PC-3 (cell line): ENCODE results near the gene SNCA. TPM values are rescaled to one million over a fixed set of nuclear protein-coding genes. Genes with fewer than 3 reads are reported as not detected.

Experiments
- ATAC-seq: fragments of 200-7000 bp; cut with Tn5 transposase; 2 replicates; pipeline ENCODE4 v1.9.1; 2020; ENCODE audit warnings: mild to moderate bottlenecking, moderate library complexity
- BruUV-seq: library from RNA; stranded (reverse); fragments of 400-500 nt; replicated peaks from 2 replicates; lab custom pipeline; 2021; lab: Mats Ljungman, UMichigan
- CTCF ChIA-PET: fragments of 300-600 bp; sonication (Branson Sonifier 250); formaldehyde crosslinking; loops from one replicate; lab custom pipeline; 2022; ENCODE audit warnings: antibody characterized with exemption; lab: Charles Lee
- POLR2A ChIA-PET: fragments of 300-600 bp; sonication (Branson Sonifier 250); formaldehyde crosslinking; loops from one replicate; lab custom pipeline; 2022; ENCODE audit warnings: antibody characterized with exemption; ENCODE audit not compliant: unreplicated experiment; lab: Charles Lee
- DNase-seq: peaks from one replicate; pipeline ENCODE4 v3.0.0-alpha.2; 2015
- H2AFZ ChIP-seq: fragments of 300-600 bp; sonication (generic); 2 replicates; pipeline ENCODE4 v1.6.0; 2016; ENCODE audit warnings: antibody characterized with exemption, low read length
- H3F3A ChIP-seq: fragments of 300-600 bp; sonication (generic); one replicate; pipeline ENCODE4 v1.6.0; 2017; ENCODE audit warnings: antibody characterized with exemption, low read length, control low read depth, mild to moderate bottlenecking; ENCODE audit not compliant: unreplicated experiment
- H3K27ac ChIP-seq: fragments of 300-600 bp; sonication (generic); 2 replicates; pipeline ENCODE4 v1.5.1; 2016; ENCODE audit warnings: mild to moderate bottlenecking, low read length
- H3K27me3 ChIP-seq: fragments of 300-600 bp; sonication (generic); 2 replicates; pipeline ENCODE4 v1.6.1; 2016; ENCODE audit warnings: low read length, mixed read lengths
- H3K36me3 ChIP-seq: fragments of 300-600 bp; sonication (generic); 2 replicates; pipeline ENCODE4 v1.6.1; 2016; ENCODE audit warnings: low read depth, mixed run types, low read length, mixed read lengths
- H3K4me1 ChIP-seq: fragments of 300-600 bp; sonication (generic); 2 replicates; pipeline ENCODE4 v1.5.1; 2016; ENCODE audit warnings: low read length; ENCODE audit not compliant: insufficient read depth
- H3K4me2 ChIP-seq: fragments of 300-600 bp; sonication (generic); 2 replicates; pipeline ENCODE4 v1.6.0; 2016; ENCODE audit warnings: low read length
- H3K4me3 ChIP-seq: fragments of 300-600 bp; sonication (generic); 2 replicates; pipeline ENCODE4 v1.5.1; 2016; ENCODE audit warnings: mild to moderate bottlenecking, low read length, mixed read lengths
- H3K79me2 ChIP-seq: fragments of 300-600 bp; sonication (generic); 2 replicates; pipeline ENCODE4 v1.6.1; 2017; ENCODE audit warnings: low read length, mixed read lengths
- H3K9ac ChIP-seq: fragments of 300-600 bp; sonication (generic); 2 replicates; pipeline ENCODE4 v1.6.0; 2016; ENCODE audit warnings: mild to moderate bottlenecking, low read length
- H3K9me2 ChIP-seq: fragments of 300-600 bp; sonication (generic); replicated peaks from 2 replicates; pipeline ENCODE4 v1.6.1; 2016; ENCODE audit warnings: mixed run types, low read length, mixed read lengths
- H3K9me3 ChIP-seq: fragments of 300-600 bp; sonication (generic); 2 replicates; pipeline ENCODE4 v1.6.1; 2016; ENCODE audit warnings: low read length, mixed read lengths
- H4K20me1 ChIP-seq: fragments of 300-600 bp; sonication (generic); 2 replicates; pipeline ENCODE4 v1.6.1; 2016; ENCODE audit warnings: low read length, mixed read lengths
- CTCF ChIP-seq: fragments of 300-600 bp; sonication (generic); conservative IDR thresholded peaks from 2 replicates; pipeline ENCODE4 v1.5.1; 2017; ENCODE audit warnings: antibody characterized with exemption, low read depth, mild to moderate bottlenecking, low read length
- EZH2 ChIP-seq: fragments of 300-600 bp; sonication (generic); IDR thresholded peaks from one replicate; pipeline ENCODE4 v1.6.1; 2017; ENCODE audit warnings: antibody characterized with exemption, mild to moderate bottlenecking, low read length; ENCODE audit not compliant: unreplicated experiment
- EZH2phosphoT487 ChIP-seq: fragments of 300-600 bp; sonication (generic); IDR thresholded peaks from 2 replicates; pipeline ENCODE4 v1.6.1; 2018; ENCODE audit warnings: mild to moderate bottlenecking, antibody characterized with exemption, low read length, borderline replicate concordance
- intact Hi-C: fragments of 100-400 bp; cut with micrococcal nuclease; formaldehyde crosslinking; loops from 2 replicates; pipeline ENCODE4 v1.9.0; 2023
- total RNA-seq: library from RNA; depleted of rRNA; stranded (reverse); fragments of >200 nt; gene quantifications from 2 replicates; pipeline ENCODE4 v1.2.3, GENCODE V29; 2014

Gene SNCA
- total RNA-seq, 1 experiment from 2014 or later: 1.2 TPM

DNA sequence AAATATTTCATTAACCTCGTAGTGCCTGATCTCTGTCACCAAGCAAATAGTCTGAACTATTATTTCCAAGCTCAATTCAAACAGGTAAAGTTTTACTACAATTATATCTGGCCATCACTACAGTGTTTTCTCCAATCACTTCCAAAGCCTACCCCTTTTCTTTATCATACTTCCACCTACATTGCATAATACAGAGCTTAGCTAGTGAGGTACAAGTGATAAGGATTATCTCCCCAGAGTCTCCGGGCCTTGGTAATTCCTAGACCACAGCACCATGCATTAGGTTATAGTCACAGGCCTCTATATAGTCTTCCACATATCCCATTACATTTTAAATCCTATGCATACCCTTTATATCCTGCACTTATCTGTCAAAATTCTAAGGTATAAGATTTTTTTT lies 154.2 kb downstream of the SNCA start:
- no peak overlapping the region for H3K4me3 ChIP-seq
- no peak overlapping the region for H2AFZ ChIP-seq
- intact Hi-C loops: no loop called here
- H3K27ac ChIP-seq: no peak overlapping the region
- CTCF ChIA-PET: no interaction called here
- no peak for ATAC-seq
- no peak overlapping the region for H3K4me2 ChIP-seq
- H3K9ac ChIP-seq: no peak overlapping the region
- H4K20me1 ChIP-seq: no peaks in the 10 kb centered on the region
- no peaks in the 10 kb centered on the region for H3K27me3 ChIP-seq
- H3K79me2 ChIP-seq: no peaks in the 10 kb centered on the region
- TF ChIP-seq EZH2 (no peak), EZH2phosphoT487 (no peak), CTCF (no peak)
- no peaks in the 10 kb centered on the region for H3F3A ChIP-seq
- no TSS peak for BruUV-seq
- H3K9me3 ChIP-seq: no peaks in the 10 kb centered on the region
- no peaks in the 10 kb centered on the region for H3K4me1 ChIP-seq
- no peaks in the 10 kb centered on the region for H3K9me2 ChIP-seq
- POLR2A ChIA-PET: no interaction called here
- no peak for DNase-seq
- no peaks in the 10 kb centered on the region for H3K36me3 ChIP-seq

- ChIA-PET CTCF (no interaction called here), POLR2A (no interaction called here)
- H4K20me1 ChIP-seq: no peaks in the 10 kb centered on the region
- DNase-seq (no peak), ATAC-seq (no peak)
- no peaks in the 10 kb centered on the region for H3K4me1 ChIP-seq
- H3K27me3 ChIP-seq: no peaks in the 10 kb centered on the region
- no peaks in the 10 kb centered on the region for H3K79me2 ChIP-seq
- no peaks in the 10 kb centered on the region for H3K36me3 ChIP-seq
- no peak overlapping the region for H2AFZ ChIP-seq
- intact Hi-C loops: no loop called here
- no peaks in the 10 kb centered on the region for H3K9me2 ChIP-seq
- no peak overlapping the region for H3K4me3 ChIP-seq
- H3K9ac ChIP-seq: no peak overlapping the region
- H3K4me2 ChIP-seq: no peak overlapping the region
- BruUV-seq: no TSS peak
- no peaks in the 10 kb centered on the region for H3F3A ChIP-seq
- TF ChIP-seq EZH2phosphoT487: no peak
- no peak for TF ChIP-seq CTCF
- TF ChIP-seq EZH2: no peak
- H3K9me3 ChIP-seq: no peaks in the 10 kb centered on the region
- H3K27ac ChIP-seq: no peak overlapping the region
Observed at GRCh38 chr4:89681671-89682070, 155.3 kb downstream of the SNCA start.

GRCh38 chr4:89681219-89681618 lies 155.7 kb downstream of the SNCA start:
- H3K9ac ChIP-seq: no peak overlapping the region
- CTCF ChIA-PET: no interaction called here
- no peaks in the 10 kb centered on the region for H4K20me1 ChIP-seq
- no peak overlapping the region for H2AFZ ChIP-seq
- H3K27me3 ChIP-seq: no peaks in the 10 kb centered on the region
- BruUV-seq: no TSS peak
- H3K4me1 ChIP-seq: no peaks in the 10 kb centered on the region
- no peaks in the 10 kb centered on the region for H3K79me2 ChIP-seq
- POLR2A ChIA-PET: no interaction called here
- TF ChIP-seq EZH2phosphoT487: no peak
- no peak for TF ChIP-seq EZH2
- no peak for TF ChIP-seq CTCF
- H3F3A ChIP-seq: no peaks in the 10 kb centered on the region
- DNase-seq (no peak), ATAC-seq (no peak)
- H3K27ac ChIP-seq: no peak overlapping the region
- H3K9me2 ChIP-seq: no peaks in the 10 kb centered on the region
- H3K4me3 ChIP-seq: no peak overlapping the region
- no peak overlapping the region for H3K4me2 ChIP-seq
- H3K9me3 ChIP-seq: no peaks in the 10 kb centered on the region
- intact Hi-C loops: no loop called here
- H3K36me3 ChIP-seq: no peaks in the 10 kb centered on the region
